GM12892 (cell line): ENCODE results near the gene CDKN2AIP.

Experiments used
- POLR2A ChIP-seq: IDR thresholded peaks from 2 replicates; pipeline ENCODE4 v1.6.1; 2011; ENCODE audit warnings: low read depth, low read length, control low read depth
- TAF1 ChIP-seq: IDR thresholded peaks from 2 replicates; pipeline ENCODE4 v1.6.1; 2011; ENCODE audit warnings: low read depth, mild to moderate bottlenecking, control low read depth, low read length, borderline replicate concordance

- TF ChIP-seq POLR2A (no peak), TAF1 (no peak)
Observed at GRCh38 chr4:183403961-183404360, 40.5 kb upstream of the CDKN2AIP start.
